ENCODE data around the gene MAN2A2.
"Not testable (repeated sequence)": the region's sequence is repeated elsewhere in the genome, so short reads cannot be mapped to it uniquely, and the experiment has no call there.

Gene MAN2A2

GRCh38 chr15:90871716-90872485 lies 31.2 kb upstream of the MAN2A2 start:
- peak in 1 of 2 donors; percentile 21 for DNase-seq

DNA sequence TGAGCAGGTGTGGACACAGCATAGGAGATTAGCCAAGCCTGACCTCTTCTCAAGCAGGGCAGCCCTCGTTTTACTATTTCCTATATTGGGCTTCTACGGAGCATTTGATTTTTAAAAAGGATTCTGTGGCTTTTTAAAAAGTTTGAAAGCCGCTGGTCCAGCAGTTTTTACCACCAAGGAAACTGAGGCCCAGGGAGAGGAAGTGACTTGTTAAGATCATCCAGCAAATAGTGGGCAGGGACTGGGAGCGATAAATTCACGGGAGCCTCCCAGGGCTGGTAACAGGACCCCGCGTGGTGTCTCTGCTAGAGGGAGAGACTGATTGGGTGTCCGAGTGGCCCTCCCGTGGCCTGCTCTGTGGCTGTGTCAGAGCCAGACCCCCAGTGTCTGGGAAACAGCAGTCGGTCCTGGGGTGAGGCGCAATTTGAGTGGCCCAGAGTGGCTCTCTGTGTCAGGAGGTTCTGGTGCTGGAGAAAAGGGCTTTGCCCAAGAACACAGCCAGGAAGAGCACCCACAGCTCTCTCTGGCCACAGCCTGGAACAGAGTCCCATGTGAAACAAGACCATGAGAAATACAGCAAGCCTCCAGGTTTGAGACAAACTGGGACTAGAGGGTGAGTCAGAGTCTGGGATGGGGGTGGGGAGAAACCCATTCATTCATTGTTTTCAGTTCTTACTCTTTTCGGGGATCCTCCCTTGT lies 30.5 kb upstream of the MAN2A2 start:
- DNase-seq = peak; percentile 37 to 69

DNA sequence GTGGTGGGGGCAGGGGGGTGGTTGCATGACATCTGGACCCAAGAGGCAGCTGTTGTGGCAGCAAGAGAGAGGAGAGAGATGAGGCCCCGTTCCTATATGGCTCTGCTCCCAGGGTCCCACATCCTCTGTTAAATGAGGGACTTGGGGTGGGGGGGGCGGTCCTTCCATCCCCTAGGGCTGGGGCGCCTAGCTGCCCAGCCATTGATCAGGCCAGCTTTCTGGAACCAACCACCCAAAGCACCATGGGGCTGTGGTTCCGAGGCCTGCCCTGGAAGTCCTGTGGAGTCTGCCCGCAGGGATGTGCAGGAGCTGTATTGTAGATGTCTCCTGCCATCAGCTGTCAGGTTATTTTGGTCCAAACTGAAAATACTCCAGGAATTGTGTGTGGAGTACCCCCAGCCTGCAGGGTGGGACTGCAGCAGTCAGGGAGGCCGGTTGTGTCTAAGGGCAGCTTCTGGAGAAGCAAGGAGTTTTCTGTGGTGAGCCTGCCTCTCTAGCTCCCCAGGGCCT lies 29.6 kb upstream of the MAN2A2 start:
- DNase-seq = no peak

DNA sequence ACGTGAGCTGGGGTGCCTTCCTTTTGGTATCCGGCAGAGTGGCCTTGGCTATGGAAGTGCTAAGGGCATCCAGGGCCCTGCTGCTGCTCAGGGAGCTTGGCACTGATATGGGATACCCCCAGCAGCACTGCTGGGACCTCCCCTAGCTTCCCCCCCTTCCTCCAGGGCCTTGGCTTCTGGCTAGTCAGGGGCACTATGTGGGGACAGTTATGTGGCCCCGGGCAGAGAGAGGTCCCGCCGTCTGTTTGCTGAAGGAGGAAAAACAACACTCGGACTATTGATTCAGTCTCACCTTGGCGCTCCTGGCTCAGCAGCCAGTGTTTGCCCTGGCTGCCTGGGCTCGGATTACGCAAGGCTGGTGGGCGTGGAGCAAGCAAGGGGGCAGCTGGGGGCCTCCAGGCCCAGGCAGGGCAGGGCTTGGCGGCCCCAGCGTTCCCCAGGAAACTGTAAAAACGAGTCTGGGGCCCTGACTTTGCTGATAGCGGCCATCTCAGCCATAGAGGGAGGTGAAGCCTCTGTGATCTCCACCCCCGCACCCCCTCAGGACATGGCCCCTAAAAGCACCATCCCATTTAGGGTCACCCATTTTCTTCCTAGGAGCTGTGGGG lies 29.0 kb upstream of the MAN2A2 start:
- DNase-seq = no peak

DNA sequence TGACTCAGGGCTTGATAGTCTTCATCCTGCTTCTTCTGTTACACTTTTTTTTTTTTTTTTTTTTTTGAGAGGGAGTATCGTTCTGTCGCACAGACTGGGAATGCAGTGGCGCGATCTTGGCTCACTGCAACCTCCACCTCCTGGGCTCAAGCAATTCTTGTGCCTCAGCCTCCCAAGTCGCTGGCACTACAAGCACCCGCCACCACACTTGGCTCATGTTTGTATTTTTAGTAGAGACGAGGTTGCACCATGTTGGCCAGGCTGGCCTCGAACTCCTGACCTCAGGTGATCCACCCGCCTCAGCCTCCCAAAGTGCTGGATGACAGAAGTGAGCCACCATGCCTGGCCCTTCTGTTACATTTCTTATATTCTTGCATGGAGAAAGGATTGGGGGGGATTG lies 28.1 kb upstream of the MAN2A2 start:
- not testable (repeated sequence) for DNase-seq

DNA sequence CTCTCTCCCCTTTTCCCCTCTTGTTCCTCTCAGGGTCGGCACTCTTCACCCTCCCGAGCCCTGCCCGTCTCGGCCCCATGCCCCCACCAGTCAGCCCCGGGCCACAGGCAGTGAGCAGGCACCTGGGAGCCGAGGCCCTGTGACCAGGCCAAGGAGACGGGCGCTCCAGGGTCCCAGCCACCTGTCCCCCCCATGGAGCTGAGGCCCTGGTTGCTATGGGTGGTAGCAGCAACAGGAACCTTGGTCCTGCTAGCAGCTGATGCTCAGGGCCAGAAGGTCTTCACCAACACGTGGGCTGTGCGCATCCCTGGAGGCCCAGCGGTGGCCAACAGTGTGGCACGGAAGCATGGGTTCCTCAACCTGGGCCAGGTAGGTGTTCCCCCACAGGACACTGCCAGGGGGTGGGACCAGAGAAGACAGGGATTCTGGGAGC lies 27.5 kb upstream of the MAN2A2 start:
- DNase-seq = no peak

- DNase-seq = no peak
Measured at GRCh38 chr15:90876046-90876445, 27.1 kb upstream of the MAN2A2 start.

DNA sequence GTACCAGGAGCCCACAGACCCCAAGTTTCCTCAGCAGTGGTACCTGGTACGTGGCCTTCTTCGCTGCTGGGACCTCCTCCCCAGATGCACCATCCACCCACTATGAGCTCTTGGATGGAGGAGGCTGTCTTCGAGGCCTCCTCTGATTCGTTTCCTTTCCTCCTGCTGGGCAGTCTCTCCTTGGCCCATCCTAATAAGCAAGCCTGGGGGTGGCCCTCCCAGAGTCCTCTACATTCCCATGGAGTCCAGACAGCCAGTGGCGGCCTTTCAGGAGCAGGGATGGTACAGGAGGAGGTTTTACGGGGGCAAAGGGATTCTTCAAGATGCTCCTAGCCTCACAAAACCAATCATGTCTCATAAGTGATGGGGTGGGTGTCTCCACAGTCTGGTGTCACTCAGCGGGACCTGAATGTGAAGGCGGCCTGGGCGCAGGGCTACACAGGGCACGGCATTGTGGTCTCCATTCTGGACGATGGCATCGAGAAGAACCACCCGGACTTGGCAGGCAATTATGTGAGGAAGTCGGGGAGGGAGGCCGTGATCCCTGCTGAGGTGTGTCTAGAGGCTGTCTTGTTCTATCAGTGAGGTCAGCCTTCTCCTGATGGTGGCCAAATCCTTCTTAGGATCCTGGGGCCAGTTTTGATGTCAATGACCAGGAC lies 26.5 kb upstream of the MAN2A2 start:
- DNase-seq = no peak

GRCh38 chr15:90877315-90877714 lies 25.8 kb upstream of the MAN2A2 start:
- no peak for DNase-seq

DNA sequence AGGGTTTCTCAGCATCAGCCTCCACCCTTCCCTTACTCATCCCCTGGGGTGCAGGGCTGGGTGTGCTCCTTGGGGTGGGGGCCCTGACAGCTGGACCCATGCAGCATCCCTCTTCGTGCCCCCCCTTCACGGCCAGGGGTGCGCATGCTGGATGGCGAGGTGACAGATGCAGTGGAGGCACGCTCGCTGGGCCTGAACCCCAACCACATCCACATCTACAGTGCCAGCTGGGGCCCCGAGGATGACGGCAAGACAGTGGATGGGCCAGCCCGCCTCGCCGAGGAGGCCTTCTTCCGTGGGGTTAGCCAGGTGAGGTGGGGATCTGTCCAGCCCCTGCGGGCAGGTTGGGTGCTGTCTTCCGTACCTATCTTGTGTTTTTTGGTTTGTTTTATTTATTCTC lies 25.1 kb upstream of the MAN2A2 start:
- DNase-seq = no peak

DNA sequence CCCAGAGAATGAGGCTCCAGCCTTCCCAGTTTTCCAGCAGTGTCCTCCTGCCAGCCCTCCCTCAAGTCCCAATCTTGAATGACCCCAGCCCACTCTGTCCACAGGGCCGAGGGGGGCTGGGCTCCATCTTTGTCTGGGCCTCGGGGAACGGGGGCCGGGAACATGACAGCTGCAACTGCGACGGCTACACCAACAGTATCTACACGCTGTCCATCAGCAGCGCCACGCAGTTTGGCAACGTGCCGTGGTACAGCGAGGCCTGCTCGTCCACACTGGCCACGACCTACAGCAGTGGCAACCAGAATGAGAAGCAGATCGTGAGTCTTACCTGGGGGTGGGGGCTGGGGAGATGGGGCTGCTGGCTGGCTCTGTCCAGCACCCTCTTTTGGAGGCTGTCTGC lies 24.4 kb upstream of the MAN2A2 start:
- no peak for DNase-seq

GRCh38 chr15:90879730-90880366 lies 23.3 kb upstream of the MAN2A2 start:
- no peak for DNase-seq

GRCh38 chr15:90880381-90881145 lies 22.5 kb upstream of the MAN2A2 start:
- no peak for DNase-seq

DNA sequence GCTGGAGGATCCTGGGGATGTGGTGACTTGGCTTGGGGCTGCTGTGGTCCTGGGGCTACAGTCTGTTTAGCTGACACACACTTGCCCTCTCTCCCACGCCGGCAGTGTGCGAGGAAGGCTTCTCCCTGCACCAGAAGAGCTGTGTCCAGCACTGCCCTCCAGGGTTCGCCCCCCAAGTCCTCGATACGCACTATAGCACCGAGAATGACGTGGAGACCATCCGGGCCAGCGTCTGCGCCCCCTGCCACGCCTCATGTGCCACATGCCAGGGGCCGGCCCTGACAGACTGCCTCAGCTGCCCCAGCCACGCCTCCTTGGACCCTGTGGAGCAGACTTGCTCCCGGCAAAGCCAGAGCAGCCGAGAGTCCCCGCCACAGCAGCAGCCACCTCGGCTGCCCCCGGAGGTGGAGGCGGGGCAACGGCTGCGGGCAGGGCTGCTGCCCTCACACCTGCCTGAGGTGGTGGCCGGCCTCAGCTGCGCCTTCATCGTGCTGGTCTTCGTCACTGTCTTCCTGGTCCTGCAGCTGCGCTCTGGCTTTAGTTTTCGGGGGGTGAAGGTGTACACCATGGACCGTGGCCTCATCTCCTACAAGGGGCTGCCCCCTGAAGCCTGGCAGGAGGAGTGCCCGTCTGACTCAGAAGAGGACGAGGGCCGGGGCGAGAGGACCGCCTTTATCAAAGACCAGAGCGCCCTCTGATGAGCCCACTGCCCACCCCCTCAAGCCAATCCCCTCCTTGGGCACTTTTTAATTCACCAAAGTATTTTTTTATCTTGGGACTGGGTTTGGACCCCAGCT lies 21.7 kb upstream of the MAN2A2 start:
- DNase-seq = no peak

- DNase-seq = no peak
Measured at GRCh38 chr15:90881978-90882721, 21.0 kb upstream of the MAN2A2 start.

DNA sequence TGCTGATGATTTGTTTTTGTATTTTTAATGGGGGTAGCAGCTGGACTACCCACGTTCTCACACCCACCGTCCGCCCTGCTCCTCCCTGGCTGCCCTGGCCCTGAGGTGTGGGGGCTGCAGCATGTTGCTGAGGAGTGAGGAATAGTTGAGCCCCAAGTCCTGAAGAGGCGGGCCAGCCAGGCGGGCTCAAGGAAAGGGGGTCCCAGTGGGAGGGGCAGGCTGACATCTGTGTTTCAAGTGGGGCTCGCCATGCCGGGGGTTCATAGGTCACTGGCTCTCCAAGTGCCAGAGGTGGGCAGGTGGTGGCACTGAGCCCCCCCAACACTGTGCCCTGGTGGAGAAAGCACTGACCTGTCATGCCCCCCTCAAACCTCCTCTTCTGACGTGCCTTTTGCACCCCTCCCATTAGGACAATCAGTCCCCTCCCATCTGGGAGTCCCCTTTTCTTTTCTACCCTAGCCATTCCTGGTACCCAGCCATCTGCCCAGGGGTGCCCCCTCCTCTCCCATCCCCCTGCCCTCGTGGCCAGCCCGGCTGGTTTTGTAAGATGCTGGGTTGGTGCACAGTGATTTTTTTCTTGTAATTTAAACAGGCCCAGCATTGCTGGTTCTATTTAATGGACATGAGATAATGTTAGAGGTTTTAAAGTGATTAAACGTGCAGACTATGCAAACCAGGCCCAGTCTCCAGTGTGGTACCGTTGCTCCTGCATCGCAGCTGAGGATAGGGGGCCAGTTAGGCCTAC lies 20.1 kb upstream of the MAN2A2 start:
- DNase-seq = no peak

- DNase-seq = no peak
Measured at GRCh38 chr15:90883526-90883975, 19.6 kb upstream of the MAN2A2 start.

DNA sequence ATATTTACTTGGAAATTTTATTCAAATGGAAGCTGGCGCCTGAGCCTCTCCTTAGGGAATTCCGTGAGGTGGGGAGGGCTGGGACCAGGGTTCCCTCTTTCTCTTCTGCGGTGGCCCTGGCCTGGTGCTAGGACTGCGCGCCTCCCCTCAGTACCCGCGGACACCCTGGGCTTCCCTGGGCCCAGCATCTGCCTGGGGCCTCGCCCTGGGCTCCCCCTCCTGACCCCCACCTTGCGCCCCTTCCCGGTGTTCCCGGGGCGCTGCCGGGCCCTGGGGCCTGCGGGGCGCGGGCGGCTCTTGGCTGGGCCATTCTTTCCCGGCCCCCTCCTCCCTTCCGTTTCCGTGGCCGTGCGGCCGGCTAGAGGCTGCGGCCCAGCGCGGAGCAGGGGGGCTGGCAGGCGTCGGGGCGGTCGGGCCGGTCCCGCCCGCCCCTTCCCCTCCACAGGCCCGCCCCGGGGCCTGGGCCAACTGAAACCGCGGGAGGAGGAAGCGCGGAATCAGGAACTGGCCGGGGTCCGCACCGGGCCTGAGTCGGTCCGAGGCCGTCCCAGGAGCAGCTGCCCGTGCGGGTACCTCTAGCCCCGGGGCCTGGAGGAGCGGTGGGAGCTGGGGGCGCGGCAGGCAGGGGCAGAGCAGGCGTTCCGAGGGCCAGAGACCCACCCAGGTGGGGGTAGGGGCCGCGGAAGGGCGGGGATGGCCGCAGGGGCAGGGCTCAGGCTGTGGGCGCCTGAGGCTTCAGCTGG lies 19.0 kb upstream of the MAN2A2 start, which contains the start of gene FES:
FES (plus strand) TSS at position 529 of the 743 bp plus-strand sequence. CDS start 542 bp downstream, outside the sequence.
- DNase-seq = peak; percentile 82 to 84

Data from inflammatory macrophage (primary cell).